Psoas muscle (tissue), 8 donors: ENCODE measurements around the gene DMXL2. TPM values are rescaled to one million over a fixed set of nuclear protein-coding genes. Genes with fewer than 3 reads are reported as not detected.
A peak's percentile ranks its signal among the peaks of the same experiment; 100 is the strongest.

ENCODE experiments used
- ATAC-seq, 4 donors: fragments of 200-7000 bp; cut with Tn5 transposase; one replicate each; pipeline ENCODE4 v1.9.1; 2020; ENCODE audit warnings: moderate library complexity in 3 of 4, mild to moderate bottlenecking in 2 of 4
- DNase-seq, 2 donors: peaks; one replicate each; pipeline ENCODE4 v3.0.0-alpha.2; 2020
- H3K27ac ChIP-seq: fragments of 200-600 bp; one replicate; pipeline ENCODE4 v1.8.0; 2022
- H3K27me3 ChIP-seq, 3 donors: fragments of 200-600 bp in 1 of 3; one replicate each; pipeline versions ENCODE4 v1.6.1 to v1.8.0; 2013 to 2022; ENCODE audit warnings: low read length in 2 of 3, mild to moderate bottlenecking in 2 of 3, moderate library complexity in 1 of 3; ENCODE audit not compliant: insufficient read depth in 3 of 3
- H3K36me3 ChIP-seq, 2 donors: fragments of 200-600 bp in 1 of 2; one replicate each; pipeline versions ENCODE4 v1.6.1 to v1.8.0; 2013 to 2022; ENCODE audit warnings: low read depth in 1 of 2, mild to moderate bottlenecking in 1 of 2, moderate library complexity in 1 of 2; ENCODE audit not compliant: insufficient read depth in 1 of 2
- H3K4me1 ChIP-seq: fragments of 200-600 bp; one replicate; pipeline ENCODE4 v1.8.0; 2022
- H3K4me3 ChIP-seq: fragments of 200-600 bp; one replicate; pipeline ENCODE4 v1.8.0; 2022; ENCODE audit warnings: mild to moderate bottlenecking
- H3K9me3 ChIP-seq: fragments of 200-600 bp; one replicate; pipeline ENCODE4 v1.8.0; 2022
- WGBS, 3 donors: extraction: QIAGEN DNeasy Blood & Tissue Kit; methylation state at CpG; one replicate each; pipeline versions ENCODE4 v1.1.6 to v1.1.7; 2013; 5-methylcytosine and 5-hydroxymethylcytosine counted together
- intact Hi-C, 2 donors: fragments of 100-400 bp; cut with DNase I; formaldehyde crosslinking; loops; one replicate each; pipeline versions ENCODE4 v1.11.0 to v1.14.2; 2022
- polyA plus RNA-seq, 3 donors: library from polyadenylated mRNA; stranded (reverse); fragments of 200-250 nt; gene quantifications; one replicate each; pipeline ENCODE4 v1.2.3, GENCODE V29; 2013
- total RNA-seq, 4 donors: library from RNA; stranded (reverse); fragmentation: NEBNext Ultra II Directional in 2 of 4; extraction: Animal tissue kit (Norgen Biotek cat#: 25700) in 2 of 4; gene quantifications; one replicate each; pipeline versions ENCODE4 v1.2.1 to v1.2.4, GENCODE V29; 2021 to 2023
- TF ChIP-seq, protein P1 (sequence below): fragments of 200-600 bp; IDR thresholded peaks from one replicate; pipeline ENCODE4 v1.8.0; 2022; ENCODE audit warnings: antibody characterized with exemption
- donor health status: healthy with polysubstance abuse.
- donor health status: DM: no; HTN: no; CAD: no; lungs with moderate emphysema.
- donor health status: Bipolar disorder and iron deficiency.
- donor health status: healthy.
- donor health status: DM: yes; HTN: yes; CAD: no.
- donor health status: DM: no; HTN: no; CAD: no.
- donor health status: DM: no; HTN: no; CAD: no.
- donor health status: DM: yes; HTN: yes; CAD: no.

The DMXL2 gene
- total and polyA plus RNA-seq, 7 donors, result 1.9 to 8.0 (median 3.1) TPM

DNA sequence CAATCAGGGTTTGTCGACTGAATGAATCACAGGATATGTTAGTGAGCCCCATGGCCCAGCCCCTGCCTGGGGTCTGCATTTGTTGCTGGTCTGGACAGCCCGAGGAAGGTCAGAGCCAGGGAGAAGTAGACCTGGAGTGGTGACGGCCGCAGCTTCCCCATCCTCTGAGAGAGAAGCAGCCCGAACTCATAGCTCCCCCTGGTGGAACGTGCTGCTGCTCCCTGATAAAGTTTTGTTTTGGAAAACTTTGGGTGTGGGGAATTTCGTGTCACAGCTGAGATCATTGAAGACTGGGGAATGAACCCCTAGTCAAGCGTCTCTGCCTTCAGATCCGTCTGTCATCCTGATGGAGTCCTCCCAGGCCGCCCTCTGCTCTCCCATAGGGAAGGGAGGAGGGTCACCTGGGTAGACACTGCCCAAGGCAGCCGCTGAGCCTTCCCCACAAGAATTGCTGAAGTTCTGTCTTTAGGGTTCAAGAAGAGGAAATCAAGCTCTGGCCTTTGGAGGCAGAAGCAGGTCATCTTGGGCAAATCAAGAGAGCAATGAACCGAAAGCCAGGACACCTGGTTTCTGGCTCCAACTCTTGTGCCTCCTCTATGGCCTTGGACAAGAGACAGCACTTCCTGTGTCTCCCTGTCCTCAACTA lies 220.6 kb downstream of the DMXL2 start:
- intact Hi-C loops, result loop anchor here in 1 of 2 donors (5.0 kb wide), 1 partner anchor 240 kb away; no protein-coding TSS in a partner anchor
- Histone ChIP-seq H3K36me3 (no peaks in the 10 kb centered on the region), H3K27ac (no peak overlapping the region), H3K9me3 (no peaks in the 10 kb centered on the region), H3K4me1 (no peaks in the 10 kb centered on the region), H3K27me3 (peaks cover 0 to 2% (median 0%) of the 10 kb centered on the region in 3 donors), H3K4me3 (no peak overlapping the region)
- no peak for ATAC-seq
- 39 to 55% (median 50%) methylated on average over 12 of the region's 12 CpGs for WGBS, 3 donors
- DNase-seq, result peak in 1 of 2 donors; percentile 18
- TF ChIP-seq, protein P1, sequence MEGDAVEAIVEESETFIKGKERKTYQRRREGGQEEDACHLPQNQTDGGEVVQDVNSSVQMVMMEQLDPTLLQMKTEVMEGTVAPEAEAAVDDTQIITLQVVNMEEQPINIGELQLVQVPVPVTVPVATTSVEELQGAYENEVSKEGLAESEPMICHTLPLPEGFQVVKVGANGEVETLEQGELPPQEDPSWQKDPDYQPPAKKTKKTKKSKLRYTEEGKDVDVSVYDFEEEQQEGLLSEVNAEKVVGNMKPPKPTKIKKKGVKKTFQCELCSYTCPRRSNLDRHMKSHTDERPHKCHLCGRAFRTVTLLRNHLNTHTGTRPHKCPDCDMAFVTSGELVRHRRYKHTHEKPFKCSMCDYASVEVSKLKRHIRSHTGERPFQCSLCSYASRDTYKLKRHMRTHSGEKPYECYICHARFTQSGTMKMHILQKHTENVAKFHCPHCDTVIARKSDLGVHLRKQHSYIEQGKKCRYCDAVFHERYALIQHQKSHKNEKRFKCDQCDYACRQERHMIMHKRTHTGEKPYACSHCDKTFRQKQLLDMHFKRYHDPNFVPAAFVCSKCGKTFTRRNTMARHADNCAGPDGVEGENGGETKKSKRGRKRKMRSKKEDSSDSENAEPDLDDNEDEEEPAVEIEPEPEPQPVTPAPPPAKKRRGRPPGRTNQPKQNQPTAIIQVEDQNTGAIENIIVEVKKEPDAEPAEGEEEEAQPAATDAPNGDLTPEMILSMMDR, result peak; percentile 25

DNA sequence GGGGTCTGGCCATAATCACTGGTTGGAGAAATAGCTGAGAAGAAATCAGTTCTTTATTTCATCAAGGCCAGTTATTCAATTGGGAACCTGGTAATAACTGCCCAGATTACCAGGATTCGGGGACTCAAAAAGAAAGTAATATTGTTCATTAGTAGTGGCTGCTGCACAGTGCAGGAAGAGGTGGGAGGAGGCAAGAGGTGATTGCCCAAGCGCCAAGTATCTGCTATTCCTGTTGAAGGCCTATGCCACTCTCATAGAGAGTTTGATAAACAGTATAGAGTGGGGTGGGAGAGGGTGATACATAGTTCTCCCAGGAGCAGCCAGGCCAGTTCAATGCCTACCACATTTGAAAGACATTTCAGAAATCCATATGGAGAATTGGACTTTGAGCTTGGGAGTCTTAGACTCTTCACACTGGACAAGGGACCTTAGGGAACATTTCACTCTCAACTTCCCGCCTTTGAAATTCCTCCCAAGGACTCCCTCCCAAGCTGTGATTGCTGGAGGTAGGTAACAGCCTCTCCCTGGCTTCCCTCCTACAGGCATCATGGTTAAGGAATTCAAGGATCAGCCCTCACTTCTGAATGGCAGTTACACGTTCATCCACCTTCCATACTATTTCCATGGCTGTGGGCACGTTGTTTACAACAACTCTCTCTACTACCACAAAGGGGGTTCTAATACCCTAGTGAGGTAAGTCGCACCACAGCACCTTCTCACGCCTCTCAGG lies 221.4 kb downstream of the DMXL2 start:
- no peak overlapping the region for H3K4me3 ChIP-seq
- H3K27me3 ChIP-seq, result peaks cover 0 to 2% (median 0%) of the 10 kb centered on the region in 3 donors
- ATAC-seq (no peak), DNase-seq (no peak)
- TF ChIP-seq, protein P1, result no peak
- WGBS, 3 donors, result 88 to 89% (median 88%) methylated on average over 7 of the region's 7 CpGs
- no peaks in the 10 kb centered on the region for H3K36me3 ChIP-seq
- H3K4me1 ChIP-seq, result no peaks in the 10 kb centered on the region
- no peaks in the 10 kb centered on the region for H3K9me3 ChIP-seq
- H3K27ac ChIP-seq, result no peak overlapping the region
- intact Hi-C loops, result loop anchor here in 1 of 2 donors (5.0 kb wide), 1 partner anchor 239 kb away; no protein-coding TSS in a partner anchor

DNA sequence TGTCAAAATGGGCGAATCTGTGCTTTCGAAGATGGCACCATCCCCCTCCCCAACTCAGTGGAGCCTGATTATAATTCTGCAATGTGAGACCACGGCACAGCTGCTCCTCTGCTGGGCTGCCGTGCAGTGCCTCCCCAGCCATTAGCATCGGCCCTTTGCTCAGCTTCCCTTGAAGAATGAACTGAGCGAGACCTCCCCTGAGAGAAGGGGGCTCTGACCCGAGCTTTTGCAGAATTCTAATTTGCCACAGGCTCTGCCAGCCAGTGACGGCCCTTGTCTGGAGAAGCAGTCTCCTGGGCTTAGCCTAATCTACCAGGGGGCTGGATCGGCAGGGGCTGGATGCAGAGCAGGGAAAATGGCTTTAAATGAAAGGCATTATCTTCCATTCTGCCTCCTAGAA lies 223.9 kb downstream of the DMXL2 start:
- no peak overlapping the region for H3K27ac ChIP-seq
- TF ChIP-seq, protein P1, result no peak
- no peak overlapping the region for H3K4me3 ChIP-seq
- no peak for ATAC-seq
- H3K27me3 ChIP-seq, result peaks cover 0 to 3% (median 0%) of the 10 kb centered on the region in 3 donors
- intact Hi-C loops, result no loop called here
- no peaks in the 10 kb centered on the region for H3K9me3 ChIP-seq
- no peaks in the 10 kb centered on the region for H3K4me1 ChIP-seq
- 25 to 33% (median 31%) methylated on average over 9 of the region's 9 CpGs for WGBS, 3 donors
- no peaks in the 10 kb centered on the region for H3K36me3 ChIP-seq
- DNase-seq, result no peak

Other genes with a start within 250 kb of the DMXL2 start
- not detected for gene SCG3, start 58.7 kb upstream of the DMXL2 start, total RNA-seq
- gene SCG3, start 58.7 kb upstream of the DMXL2 start, polyA plus RNA-seq, result under 1 TPM; 0.04 to 0.07 (median 0.06) TPM
- 10 to 100 TPM in 2 of 4 donors, 1 to 10 TPM in 2; 5.6 to 16.8 (median 9.8) TPM for gene LYSMD2, start 114.9 kb upstream of the DMXL2 start, total RNA-seq
- gene LYSMD2, start 114.9 kb upstream of the DMXL2 start, polyA plus RNA-seq, result 1 to 10 TPM; 4.3 to 9.7 (median 6.8) TPM
- gene TMOD2, start 128.8 kb upstream of the DMXL2 start, total RNA-seq, result 1 to 10 TPM; 2.1 to 5.8 (median 2.1) TPM
- 1 to 10 TPM in 1 of 3 donors, under 1 TPM in 2; 0.49 to 2.6 (median 0.82) TPM for gene TMOD2, start 128.8 kb upstream of the DMXL2 start, polyA plus RNA-seq
- 10 to 100 TPM in 1 of 4 donors, 1 to 10 TPM in 3; 6.4 to 22.6 (median 7.9) TPM for gene TMOD3, start 206.9 kb upstream of the DMXL2 start, total RNA-seq
- 10 to 100 TPM in 1 of 3 donors, 1 to 10 TPM in 2; 1.8 to 12.0 (median 4.1) TPM for gene TMOD3, start 206.9 kb upstream of the DMXL2 start, polyA plus RNA-seq